ENCODE data around the gene FPR1. TPM values are rescaled to one million over a fixed set of nuclear protein-coding genes. Genes with fewer than 3 reads are reported as not detected.

FPR1 gene
- total RNA-seq, 1 experiment from 2014 or later, result not detected

GRCh38 chr19:51699170-51699569, 52.5 kb downstream of the FPR1 start:
- H3K27me3 ChIP-seq (ENCODE audit: control insufficient read depth, insufficient read depth, low read length), result no peaks in the 10 kb centered on the region
- DNase-seq, result no peak
- H3K36me3 ChIP-seq (replicated peaks; ENCODE audit: control insufficient read depth, insufficient read depth, low read length), result peaks cover 3% of the 10 kb centered on the region
- H3K4me3 ChIP-seq (ENCODE audit: insufficient read depth, low read depth, low read length), result no peak overlapping the region

- H3K36me3 ChIP-seq (replicated peaks; ENCODE audit: control insufficient read depth, insufficient read depth, low read length), result peaks cover 3% of the 10 kb centered on the region
- no peaks in the 10 kb centered on the region for H3K27me3 ChIP-seq (ENCODE audit: control insufficient read depth, insufficient read depth, low read length)
- DNase-seq, result no peak
- H3K4me3 ChIP-seq (ENCODE audit: insufficient read depth, low read depth, low read length), result no peak overlapping the region
These were observed 53.4 kb downstream of the FPR1 start for GRCh38 chr19:51698296-51698695.

GRCh38 chr19:51697169-51697776, 54.4 kb downstream of the FPR1 start:
- Histone ChIP-seq H3K27me3 (ENCODE audit: control insufficient read depth, insufficient read depth, low read length) (no peaks in the 10 kb centered on the region), H3K36me3 (replicated peaks; ENCODE audit: control insufficient read depth, insufficient read depth, low read length) (peaks cover 3% of the 10 kb centered on the region), H3K4me3 (ENCODE audit: insufficient read depth, low read depth, low read length) (no peak overlapping the region)
- no peak for DNase-seq

- no peak for DNase-seq
- Histone ChIP-seq H3K36me3 (replicated peaks; ENCODE audit: control insufficient read depth, insufficient read depth, low read length) (peaks cover 3% of the 10 kb centered on the region), H3K27me3 (ENCODE audit: control insufficient read depth, insufficient read depth, low read length) (no peaks in the 10 kb centered on the region), H3K4me3 (ENCODE audit: insufficient read depth, low read depth, low read length) (no peak overlapping the region)
These were observed 55.1 kb downstream of the FPR1 start for GRCh38 chr19:51696606-51697005.

Other genes starting within 250 kb of the FPR1 start
- gene SIGLEC6, start 220.2 kb downstream of the FPR1 start, total RNA-seq (2014; rRNA removed; shearing (Covaris generic)), result not detected in 2 replicates
- 2.4 and 3.0 TPM in 2 replicates for gene ZNF175, start 180.6 kb downstream of the FPR1 start, total RNA-seq (2014; rRNA removed; shearing (Covaris generic))
- gene SIGLEC5, start 121.5 kb downstream of the FPR1 start, total RNA-seq (2014; rRNA removed; shearing (Covaris generic)), result not detected in 2 replicates
- gene SIGLEC14, start 105.1 kb downstream of the FPR1 start, total RNA-seq (2014; rRNA removed; shearing (Covaris generic)), result not detected in 2 replicates
- gene SPACA6, start 58.5 kb downstream of the FPR1 start, total RNA-seq (2014; rRNA removed; shearing (Covaris generic)), result 6.3 and 15.0 TPM in 2 replicates
- gene HAS1, start 27.9 kb downstream of the FPR1 start, total RNA-seq (2014; rRNA removed; shearing (Covaris generic)), result 0.37 TPM in 1 of 2 replicates, not detected in the other
- gene FPR2, start 9.3 kb upstream of the FPR1 start, total RNA-seq (2014; rRNA removed; shearing (Covaris generic)), result not detected in 2 replicates
- not detected in 2 replicates for gene FPR3, start 43.3 kb upstream of the FPR1 start, total RNA-seq (2014; rRNA removed; shearing (Covaris generic))
- gene ZNF577, start 136.1 kb upstream of the FPR1 start, total RNA-seq (2014; rRNA removed; shearing (Covaris generic)), result 6.5 and 15.0 TPM in 2 replicates
- gene ZNF649, start 153.1 kb upstream of the FPR1 start, total RNA-seq (2014; rRNA removed; shearing (Covaris generic)), result 8.3 and 17.0 TPM in 2 replicates
- gene ZNF613, start 175.6 kb upstream of the FPR1 start, total RNA-seq (2014; rRNA removed; shearing (Covaris generic)), result 7.9 and 8.6 TPM in 2 replicates
- gene ZNF350, start 235.0 kb upstream of the FPR1 start, total RNA-seq (2014; rRNA removed; shearing (Covaris generic)), result 0.15 and 0.28 TPM in 2 replicates